Measurements from ENCODE around the gene SUMF1.
"Not testable (repeated sequence)": the region's sequence is repeated elsewhere in the genome, so short reads cannot be mapped to it uniquely, and the experiment has no call there.

Gene SUMF1

DNA sequence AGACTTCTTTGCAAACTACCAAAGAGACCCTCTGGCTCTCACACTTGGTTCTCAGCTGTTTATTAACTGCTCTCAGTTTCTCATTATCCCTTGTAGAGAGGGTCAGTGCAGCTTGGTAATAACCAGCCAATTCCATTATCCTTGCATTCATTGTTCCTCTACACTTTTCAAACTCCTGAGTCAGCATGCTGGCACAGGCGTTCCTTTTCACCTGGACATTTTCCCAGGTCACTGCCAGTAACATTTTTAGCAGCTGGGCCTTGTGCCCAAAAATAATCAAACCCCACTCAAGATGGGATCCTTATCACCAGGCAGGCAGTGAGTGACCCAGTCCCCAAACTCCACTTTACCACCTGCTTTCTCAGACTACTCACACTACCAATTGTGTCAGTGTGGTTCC, 4.8 kb upstream of the SUMF1 start:
- Histone ChIP-seq H3K4me1 (ENCODE audit: insufficient read depth, insufficient read length) (peaks cover 2% of the 10 kb centered on the region), H3K4me3 (ENCODE audit: insufficient read length, low read depth) (no peak overlapping the region), H3K27me3 (ENCODE audit: insufficient read depth, insufficient read length) (no peaks in the 10 kb centered on the region), H3K9ac (ENCODE audit: insufficient read length, low read depth) (no peak overlapping the region), H3K36me3 (ENCODE audit: insufficient read depth, insufficient read length, low read length) (no peaks in the 10 kb centered on the region), H3K9me3 (ENCODE audit: insufficient read depth, low read length) (no peaks in the 10 kb centered on the region)
- no peak for DNase-seq (ENCODE audit: low read depth, low spot score)
- TF ChIP-seq YY1 (IDR thresholded peaks at IDR 0.05; ENCODE audit: insufficient read depth, insufficient read length) (no peak), SUZ12 (IDR thresholded peaks at IDR 0.05; ENCODE audit: extremely low read depth, insufficient read depth, insufficient read length) (no peak), ZNF274 (IDR thresholded peaks at IDR 0.05; ENCODE audit: low read depth, low read length) (no peak)

DNA sequence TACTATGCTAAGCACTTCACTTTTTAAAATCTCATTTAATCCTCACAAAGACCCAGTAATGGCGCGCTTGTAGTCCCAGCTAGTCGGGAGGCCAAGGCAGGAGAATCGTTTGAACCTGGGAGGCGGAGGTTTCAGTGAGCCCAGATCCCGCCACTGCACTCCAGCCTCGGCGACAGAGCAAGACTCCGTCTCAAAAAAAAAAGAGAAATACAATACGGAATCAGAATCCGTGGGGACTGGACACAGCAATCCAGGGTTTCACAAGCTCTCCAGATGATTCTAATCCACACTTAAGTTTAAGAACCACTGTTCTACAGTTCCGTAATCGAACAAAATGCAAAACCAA, 426 bp upstream of the SUMF1 start:
- TF ChIP-seq ZNF274 (IDR thresholded peaks at IDR 0.05; ENCODE audit: low read depth, low read length) (no peak), YY1 (IDR thresholded peaks at IDR 0.05; ENCODE audit: insufficient read depth, insufficient read length) (no peak), SUZ12 (IDR thresholded peaks at IDR 0.05; ENCODE audit: extremely low read depth, insufficient read depth, insufficient read length) (no peak)
- H3K9ac ChIP-seq (ENCODE audit: insufficient read length, low read depth) = peak overlapping the region; percentile 86
- H3K4me1 ChIP-seq (ENCODE audit: insufficient read depth, insufficient read length) = no peaks in the 10 kb centered on the region
- no peaks in the 10 kb centered on the region for H3K9me3 ChIP-seq (ENCODE audit: insufficient read depth, low read length)
- DNase-seq (ENCODE audit: low read depth, low spot score) = no peak
- H3K27me3 ChIP-seq (ENCODE audit: insufficient read depth, insufficient read length) = no peaks in the 10 kb centered on the region
- peak overlapping the region; percentile 84 for H3K4me3 ChIP-seq (ENCODE audit: insufficient read length, low read depth)
- H3K36me3 ChIP-seq (ENCODE audit: insufficient read depth, insufficient read length, low read length) = no peaks in the 10 kb centered on the region

- no peak overlapping the region for H3K4me3 ChIP-seq (ENCODE audit: insufficient read length, low read depth)
- no peaks in the 10 kb centered on the region for H3K4me1 ChIP-seq (ENCODE audit: insufficient read depth, insufficient read length)
Measured at GRCh38 chr3:4464576-4464975, 2.5 kb downstream of the SUMF1 start.

DNA sequence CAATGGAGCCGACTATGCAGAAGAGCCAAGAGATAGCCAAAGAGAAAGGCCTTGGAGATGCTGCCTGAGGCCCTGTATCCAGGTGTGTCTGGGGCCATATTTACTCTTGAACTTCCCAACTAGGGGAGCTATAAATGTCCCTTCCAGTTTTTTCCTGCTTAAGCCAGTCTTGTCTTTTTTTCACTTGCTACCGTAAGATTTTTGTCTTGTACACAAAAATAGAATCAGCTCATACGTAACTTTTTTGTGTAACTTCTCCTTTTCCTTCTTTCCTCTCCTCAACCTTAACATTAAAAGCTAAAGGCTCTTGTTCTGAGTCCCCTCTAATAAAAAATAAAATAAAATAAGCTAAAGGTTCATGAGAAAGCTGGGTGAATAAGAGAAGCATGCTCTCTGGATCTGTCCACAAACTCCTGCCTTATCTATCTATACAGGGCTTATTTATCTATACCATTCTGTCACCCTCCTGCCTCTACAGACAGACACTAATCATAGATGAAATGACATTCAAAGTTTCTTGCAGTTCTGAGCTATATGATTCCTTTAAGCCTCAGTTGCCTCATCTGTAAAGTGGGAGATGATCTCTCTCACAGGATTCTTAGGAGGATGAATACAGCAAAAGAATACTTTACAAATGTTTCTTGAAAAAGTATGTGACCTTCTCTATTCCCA, 4.6 kb downstream of the SUMF1 start:
- TF ChIP-seq SUZ12 (IDR thresholded peaks at IDR 0.05; ENCODE audit: extremely low read depth, insufficient read depth, insufficient read length) (no peak), YY1 (IDR thresholded peaks at IDR 0.05; ENCODE audit: insufficient read depth, insufficient read length) (no peak), ZNF274 (IDR thresholded peaks at IDR 0.05; ENCODE audit: low read depth, low read length) (no peak)
- Histone ChIP-seq H3K9me3 (ENCODE audit: insufficient read depth, low read length) (no peaks in the 10 kb centered on the region), H3K36me3 (ENCODE audit: insufficient read depth, insufficient read length, low read length) (no peaks in the 10 kb centered on the region), H3K4me3 (ENCODE audit: insufficient read length, low read depth) (no peak overlapping the region), H3K27me3 (ENCODE audit: insufficient read depth, insufficient read length) (no peaks in the 10 kb centered on the region), H3K9ac (ENCODE audit: insufficient read length, low read depth) (no peak overlapping the region), H3K4me1 (ENCODE audit: insufficient read depth, insufficient read length) (no peaks in the 10 kb centered on the region)
- no peak for DNase-seq (ENCODE audit: low read depth, low spot score)

More at GRCh38 chr3:4464576-4464975, 2.5 kb downstream of the SUMF1 start:
- Histone ChIP-seq H3K9ac (ENCODE audit: insufficient read length, low read depth) (no peak overlapping the region), H3K36me3 (ENCODE audit: insufficient read depth, insufficient read length, low read length) (no peaks in the 10 kb centered on the region), H3K27me3 (ENCODE audit: insufficient read depth, insufficient read length) (no peaks in the 10 kb centered on the region), H3K9me3 (ENCODE audit: insufficient read depth, low read length) (no peaks in the 10 kb centered on the region)
- TF ChIP-seq SUZ12 (IDR thresholded peaks at IDR 0.05; ENCODE audit: extremely low read depth, insufficient read depth, insufficient read length) (no peak), YY1 (IDR thresholded peaks at IDR 0.05; ENCODE audit: insufficient read depth, insufficient read length) (no peak), ZNF274 (IDR thresholded peaks at IDR 0.05; ENCODE audit: low read depth, low read length) (no peak)
- no peak for DNase-seq (ENCODE audit: low read depth, low spot score)

DNA sequence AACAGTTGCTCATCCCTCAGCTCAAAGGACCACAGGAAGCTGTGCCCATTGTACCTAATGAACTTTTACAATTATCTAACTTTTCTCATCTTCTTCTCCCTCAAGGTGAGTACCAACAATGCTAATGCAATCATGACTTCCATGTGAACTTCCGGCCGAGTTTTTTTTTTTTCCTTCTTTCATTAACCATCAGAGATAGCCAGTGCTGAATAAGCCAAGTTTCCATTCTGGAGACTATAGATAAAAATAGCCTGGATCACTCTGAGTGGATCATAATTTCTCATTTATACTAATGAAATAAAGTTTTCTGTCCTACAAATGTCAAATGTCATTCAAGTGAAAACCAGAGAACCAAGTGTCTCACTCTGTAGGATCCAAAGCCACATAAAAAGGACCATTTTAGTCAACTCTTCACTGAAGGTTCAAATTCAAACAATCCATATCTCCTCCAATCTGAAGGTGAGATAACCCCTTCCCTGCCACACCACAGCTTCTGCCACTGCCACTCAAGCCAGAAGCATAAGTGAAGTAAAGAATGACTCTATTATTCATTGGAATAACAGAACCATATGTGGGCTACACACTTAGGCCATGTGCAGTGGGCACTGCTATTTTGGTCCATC, 5.5 kb downstream of the SUMF1 start:
- H3K27me3 ChIP-seq (ENCODE audit: insufficient read depth, insufficient read length) = no peaks in the 10 kb centered on the region
- no peaks in the 10 kb centered on the region for H3K36me3 ChIP-seq (ENCODE audit: insufficient read depth, insufficient read length, low read length)
- TF ChIP-seq ZNF274 (IDR thresholded peaks at IDR 0.05; ENCODE audit: low read depth, low read length) (no peak), SUZ12 (IDR thresholded peaks at IDR 0.05; ENCODE audit: extremely low read depth, insufficient read depth, insufficient read length) (no peak), YY1 (IDR thresholded peaks at IDR 0.05; ENCODE audit: insufficient read depth, insufficient read length) (no peak)
- DNase-seq (ENCODE audit: low read depth, low spot score) = no peak
- no peaks in the 10 kb centered on the region for H3K4me1 ChIP-seq (ENCODE audit: insufficient read depth, insufficient read length)
- H3K9me3 ChIP-seq (ENCODE audit: insufficient read depth, low read length) = no peaks in the 10 kb centered on the region
- no peak overlapping the region for H3K9ac ChIP-seq (ENCODE audit: insufficient read length, low read depth)
- no peak overlapping the region for H3K4me3 ChIP-seq (ENCODE audit: insufficient read length, low read depth)

GRCh38 chr3:4460334-4460733, 6.7 kb downstream of the SUMF1 start:
- TF ChIP-seq ZNF274 (IDR thresholded peaks at IDR 0.05; ENCODE audit: low read depth, low read length) = no peak
- TF ChIP-seq SUZ12 (IDR thresholded peaks at IDR 0.05; ENCODE audit: extremely low read depth, insufficient read depth, insufficient read length) = no peak
- TF ChIP-seq YY1 (IDR thresholded peaks at IDR 0.05; ENCODE audit: insufficient read depth, insufficient read length) = no peak
- Histone ChIP-seq H3K9me3 (ENCODE audit: insufficient read depth, low read length) (no peaks in the 10 kb centered on the region), H3K4me3 (ENCODE audit: insufficient read length, low read depth) (no peak overlapping the region), H3K27me3 (ENCODE audit: insufficient read depth, insufficient read length) (no peaks in the 10 kb centered on the region), H3K4me1 (ENCODE audit: insufficient read depth, insufficient read length) (no peaks in the 10 kb centered on the region), H3K9ac (ENCODE audit: insufficient read length, low read depth) (no peak overlapping the region), H3K36me3 (ENCODE audit: insufficient read depth, insufficient read length, low read length) (no peaks in the 10 kb centered on the region)
- no peak for DNase-seq (ENCODE audit: low read depth, low spot score)

DNA sequence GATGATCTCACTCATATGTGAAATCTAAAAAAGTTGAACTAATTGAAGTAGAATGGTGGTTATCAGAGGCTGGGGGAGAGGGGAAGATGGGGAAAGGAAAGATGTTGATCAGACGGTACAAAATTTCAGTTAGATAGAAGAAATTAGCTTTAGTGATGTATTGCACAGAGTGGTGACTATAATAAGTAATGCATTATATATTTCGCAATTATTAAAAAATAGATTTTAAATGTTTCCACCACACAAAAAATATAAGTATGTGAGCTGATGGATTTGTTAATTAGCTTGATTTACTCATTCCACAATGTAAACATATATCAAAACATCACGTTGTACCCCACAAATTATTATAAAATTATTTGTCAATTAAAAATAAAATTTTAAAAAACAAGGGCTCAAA, 8.1 kb downstream of the SUMF1 start:
- H3K4me1 ChIP-seq (ENCODE audit: insufficient read depth, insufficient read length) = no peaks in the 10 kb centered on the region
- no peaks in the 10 kb centered on the region for H3K9me3 ChIP-seq (ENCODE audit: insufficient read depth, low read length)
- no peaks in the 10 kb centered on the region for H3K27me3 ChIP-seq (ENCODE audit: insufficient read depth, insufficient read length)
- no peak overlapping the region for H3K9ac ChIP-seq (ENCODE audit: insufficient read length, low read depth)
- no peak overlapping the region for H3K4me3 ChIP-seq (ENCODE audit: insufficient read length, low read depth)
- no peak for TF ChIP-seq ZNF274 (IDR thresholded peaks at IDR 0.05; ENCODE audit: low read depth, low read length)
- TF ChIP-seq SUZ12 (IDR thresholded peaks at IDR 0.05; ENCODE audit: extremely low read depth, insufficient read depth, insufficient read length) = no peak
- no peak for TF ChIP-seq YY1 (IDR thresholded peaks at IDR 0.05; ENCODE audit: insufficient read depth, insufficient read length)
- DNase-seq (ENCODE audit: low read depth, low spot score) = no peak
- no peaks in the 10 kb centered on the region for H3K36me3 ChIP-seq (ENCODE audit: insufficient read depth, insufficient read length, low read length)

GRCh38 chr3:4456780-4457179, 10.3 kb downstream of the SUMF1 start:
- H3K9ac ChIP-seq (ENCODE audit: insufficient read length, low read depth); DNase-seq (ENCODE audit: low read depth, low spot score); H3K4me3 ChIP-seq (ENCODE audit: insufficient read length, low read depth); H3K36me3 ChIP-seq (ENCODE audit: insufficient read depth, insufficient read length, low read length); H3K9me3 ChIP-seq (ENCODE audit: insufficient read depth, low read length); H3K4me1 ChIP-seq (ENCODE audit: insufficient read depth, insufficient read length); H3K27me3 ChIP-seq (ENCODE audit: insufficient read depth, insufficient read length): not testable (repeated sequence)

Data from NT2/D1 (cell line).